Measurements from ENCODE around the gene ETV3.

The ETV3 gene

DNA sequence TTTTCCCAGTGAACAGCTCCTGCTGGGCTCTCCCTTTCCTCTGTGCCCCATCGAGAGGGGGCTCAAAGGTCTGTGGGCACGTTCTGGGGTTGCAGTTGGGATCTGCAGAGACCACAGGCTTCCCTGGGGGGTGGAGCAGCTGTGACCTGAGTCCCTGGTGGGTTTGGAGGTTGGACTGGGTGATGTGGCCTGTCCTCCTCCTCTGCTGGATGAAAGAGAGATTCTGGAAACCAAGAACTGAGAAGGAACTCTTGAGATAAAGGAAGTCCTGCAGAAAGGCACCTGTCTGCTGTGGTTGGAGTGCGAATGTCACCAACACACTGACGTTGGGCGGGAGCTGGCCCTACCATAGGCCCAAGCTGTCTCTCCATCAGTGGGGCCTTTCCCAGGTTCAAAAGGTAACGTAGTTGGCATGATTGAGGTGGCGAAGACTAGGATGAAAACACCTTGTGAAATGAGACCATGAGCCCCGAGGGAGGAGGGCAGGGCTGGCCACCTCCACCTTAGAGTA is 35.8 kb upstream of the ETV3 start:
- no peak for TF ChIP-seq POLR2AphosphoS5 (IDR thresholded peaks at IDR 0.05; ENCODE audit: low read depth, low read length)
- no peak for TF ChIP-seq TAF1 (IDR thresholded peaks at IDR 0.05; ENCODE audit: borderline replicate concordance, insufficient read depth, low read length)
- no peak for TF ChIP-seq SIN3A (IDR thresholded peaks at IDR 0.05; ENCODE audit: borderline replicate concordance, insufficient read depth, low read length)
- no peak for TF ChIP-seq FOXP2 (optimal IDR thresholded peaks at IDR 0.05; ENCODE audit: borderline replicate concordance, extremely low read depth, extremely low read length, insufficient read depth)

DNA sequence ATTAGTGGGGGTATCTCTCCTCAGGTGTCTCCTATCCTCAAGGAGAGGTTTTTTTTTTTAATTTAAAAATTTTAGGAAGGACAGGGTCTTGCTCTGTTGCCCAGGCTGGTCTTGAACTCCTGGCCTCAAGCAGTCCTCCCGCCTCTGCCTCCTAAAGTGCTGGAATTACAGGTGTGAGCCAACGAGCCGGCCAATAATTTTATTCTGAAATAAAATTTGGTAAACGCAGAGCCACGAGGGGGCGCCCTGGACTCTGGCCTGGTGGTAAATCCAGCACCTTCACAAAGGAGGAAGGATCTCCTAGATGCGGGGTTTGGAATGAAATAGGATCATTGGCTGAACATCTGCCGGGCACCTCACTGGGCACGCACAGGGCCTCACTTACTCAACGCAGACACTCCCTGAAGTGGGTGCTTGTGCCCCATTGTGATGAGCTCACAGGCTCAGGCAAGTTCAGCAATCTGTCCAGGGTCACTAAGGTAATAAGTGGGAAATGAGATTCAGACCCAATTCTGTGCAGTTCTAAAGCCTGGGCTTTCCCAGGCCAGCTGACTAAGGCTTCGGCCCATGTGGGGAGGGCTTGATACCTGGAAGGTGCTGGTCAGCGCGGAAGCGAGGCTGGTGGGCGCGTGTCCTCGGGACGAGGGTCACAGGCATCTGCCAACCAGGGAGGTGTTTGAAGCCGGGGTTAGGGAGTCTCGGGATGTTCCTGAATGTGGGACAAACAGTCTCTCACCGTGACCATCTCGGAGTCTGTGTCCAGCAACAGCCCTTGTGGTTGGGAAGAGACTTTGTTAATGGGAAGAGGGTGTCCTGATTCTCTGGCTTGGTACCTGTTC is 32.7 kb upstream of the ETV3 start:
- TF ChIP-seq SIN3A (IDR thresholded peaks at IDR 0.05; ENCODE audit: borderline replicate concordance, insufficient read depth, low read length): no peak
- no peak for TF ChIP-seq FOXP2 (optimal IDR thresholded peaks at IDR 0.05; ENCODE audit: borderline replicate concordance, extremely low read depth, extremely low read length, insufficient read depth)
- no peak for TF ChIP-seq TAF1 (IDR thresholded peaks at IDR 0.05; ENCODE audit: borderline replicate concordance, insufficient read depth, low read length)
- TF ChIP-seq, protein P1, sequence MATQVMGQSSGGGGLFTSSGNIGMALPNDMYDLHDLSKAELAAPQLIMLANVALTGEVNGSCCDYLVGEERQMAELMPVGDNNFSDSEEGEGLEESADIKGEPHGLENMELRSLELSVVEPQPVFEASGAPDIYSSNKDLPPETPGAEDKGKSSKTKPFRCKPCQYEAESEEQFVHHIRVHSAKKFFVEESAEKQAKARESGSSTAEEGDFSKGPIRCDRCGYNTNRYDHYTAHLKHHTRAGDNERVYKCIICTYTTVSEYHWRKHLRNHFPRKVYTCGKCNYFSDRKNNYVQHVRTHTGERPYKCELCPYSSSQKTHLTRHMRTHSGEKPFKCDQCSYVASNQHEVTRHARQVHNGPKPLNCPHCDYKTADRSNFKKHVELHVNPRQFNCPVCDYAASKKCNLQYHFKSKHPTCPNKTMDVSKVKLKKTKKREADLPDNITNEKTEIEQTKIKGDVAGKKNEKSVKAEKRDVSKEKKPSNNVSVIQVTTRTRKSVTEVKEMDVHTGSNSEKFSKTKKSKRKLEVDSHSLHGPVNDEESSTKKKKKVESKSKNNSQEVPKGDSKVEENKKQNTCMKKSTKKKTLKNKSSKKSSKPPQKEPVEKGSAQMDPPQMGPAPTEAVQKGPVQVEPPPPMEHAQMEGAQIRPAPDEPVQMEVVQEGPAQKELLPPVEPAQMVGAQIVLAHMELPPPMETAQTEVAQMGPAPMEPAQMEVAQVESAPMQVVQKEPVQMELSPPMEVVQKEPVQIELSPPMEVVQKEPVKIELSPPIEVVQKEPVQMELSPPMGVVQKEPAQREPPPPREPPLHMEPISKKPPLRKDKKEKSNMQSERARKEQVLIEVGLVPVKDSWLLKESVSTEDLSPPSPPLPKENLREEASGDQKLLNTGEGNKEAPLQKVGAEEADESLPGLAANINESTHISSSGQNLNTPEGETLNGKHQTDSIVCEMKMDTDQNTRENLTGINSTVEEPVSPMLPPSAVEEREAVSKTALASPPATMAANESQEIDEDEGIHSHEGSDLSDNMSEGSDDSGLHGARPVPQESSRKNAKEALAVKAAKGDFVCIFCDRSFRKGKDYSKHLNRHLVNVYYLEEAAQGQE (IDR thresholded peaks at IDR 0.05; ENCODE audit: insufficient read depth in 1 of 2, low read depth in 2 of 2, low read length in 2 of 2): no peak
- no peak for TF ChIP-seq POLR2AphosphoS5 (IDR thresholded peaks at IDR 0.05; ENCODE audit: low read depth, low read length)

- TF ChIP-seq, protein P1 (IDR thresholded peaks at IDR 0.05; ENCODE audit: insufficient read depth in 1 of 2, low read depth in 2 of 2, low read length in 2 of 2): no peak
- no peak for TF ChIP-seq FOXP2 (optimal IDR thresholded peaks at IDR 0.05; ENCODE audit: borderline replicate concordance, extremely low read depth, extremely low read length, insufficient read depth)
- no peak for TF ChIP-seq TAF1 (IDR thresholded peaks at IDR 0.05; ENCODE audit: borderline replicate concordance, insufficient read depth, low read length)
- TF ChIP-seq POLR2AphosphoS5 (IDR thresholded peaks at IDR 0.05; ENCODE audit: low read depth, low read length): no peak
- TF ChIP-seq SIN3A (IDR thresholded peaks at IDR 0.05; ENCODE audit: borderline replicate concordance, insufficient read depth, low read length): no peak
These were observed 29.8 kb upstream of the ETV3 start for GRCh38 chr1:157168015-157168414.

GRCh38 chr1:157167437-157167836 is 29.2 kb upstream of the ETV3 start:
- TF ChIP-seq FOXP2 (optimal IDR thresholded peaks at IDR 0.05; ENCODE audit: borderline replicate concordance, extremely low read depth, extremely low read length, insufficient read depth) (no peak), TAF1 (IDR thresholded peaks at IDR 0.05; ENCODE audit: borderline replicate concordance, insufficient read depth, low read length) (no peak), POLR2AphosphoS5 (IDR thresholded peaks at IDR 0.05; ENCODE audit: low read depth, low read length) (no peak), SIN3A (IDR thresholded peaks at IDR 0.05; ENCODE audit: borderline replicate concordance, insufficient read depth, low read length) (no peak)
- TF ChIP-seq, protein P1 (IDR thresholded peaks at IDR 0.05; ENCODE audit: insufficient read depth in 1 of 2, low read depth in 2 of 2, low read length in 2 of 2): no peak

GRCh38 chr1:157166590-157166989 is 28.4 kb upstream of the ETV3 start:
- TF ChIP-seq TAF1 (IDR thresholded peaks at IDR 0.05; ENCODE audit: borderline replicate concordance, insufficient read depth, low read length): no peak
- TF ChIP-seq, protein P1 (IDR thresholded peaks at IDR 0.05; ENCODE audit: insufficient read depth in 1 of 2, low read depth in 2 of 2, low read length in 2 of 2): no peak
- TF ChIP-seq FOXP2 (optimal IDR thresholded peaks at IDR 0.05; ENCODE audit: borderline replicate concordance, extremely low read depth, extremely low read length, insufficient read depth): no peak
- no peak for TF ChIP-seq SIN3A (IDR thresholded peaks at IDR 0.05; ENCODE audit: borderline replicate concordance, insufficient read depth, low read length)
- no peak for TF ChIP-seq POLR2AphosphoS5 (IDR thresholded peaks at IDR 0.05; ENCODE audit: low read depth, low read length)
